Smooth muscle cell (in vitro differentiated cells): Measurements from ENCODE around the gene IL17RC. TPM values are rescaled to one million over a fixed set of nuclear protein-coding genes. Genes with fewer than 3 reads are reported as not detected.

Source experiments
- DNase-seq: peaks from one replicate; lab custom pipeline; 2025; ENCODE audit not compliant: unreplicated experiment; lab: John Stamatoyannopoulos, UW
- H2AFZ ChIP-seq: fragments of 200-600 bp; sonication (generic); 2 replicates; pipeline ENCODE4 v1.6.0; 2016; ENCODE audit warnings: antibody characterized with exemption, low read depth, mild to moderate bottlenecking
- H3F3A ChIP-seq: fragments of 200-600 bp; sonication (generic); 2 replicates; pipeline ENCODE4 v1.6.0; 2017; ENCODE audit warnings: antibody characterized with exemption, low read depth
- H3K27ac ChIP-seq: fragments of 200-600 bp; sonication (generic); 2 replicates; pipeline ENCODE4 v1.5.1; 2016; ENCODE audit warnings: low read depth, mild to moderate bottlenecking
- H3K27me3 ChIP-seq: fragments of 200-600 bp; sonication (generic); 2 replicates; pipeline ENCODE4 v1.6.1; 2016; ENCODE audit warnings: low read depth, mild to moderate bottlenecking
- H3K36me3 ChIP-seq: fragments of 200-600 bp; sonication (generic); 2 replicates; pipeline ENCODE4 v1.5.1; 2016; ENCODE audit warnings: low read depth
- H3K4me1 ChIP-seq: fragments of 200-600 bp; sonication (generic); 2 replicates; pipeline ENCODE4 v1.5.1; 2016; ENCODE audit warnings: low read depth
- H3K4me2 ChIP-seq: fragments of 200-600 bp; sonication (generic); 2 replicates; pipeline ENCODE4 v1.6.0; 2016; ENCODE audit warnings: mild to moderate bottlenecking
- H3K4me3 ChIP-seq: fragments of 200-600 bp; sonication (generic); 2 replicates; pipeline ENCODE4 v1.5.1; 2016; ENCODE audit warnings: mild to moderate bottlenecking
- H3K79me2 ChIP-seq: fragments of 200-600 bp; sonication (generic); 2 replicates; pipeline ENCODE4 v1.6.0; 2016; ENCODE audit warnings: low read depth, mild to moderate bottlenecking
- H3K9ac ChIP-seq: fragments of 200-600 bp; sonication (generic); 2 replicates; pipeline ENCODE4 v1.6.0; 2016; ENCODE audit warnings: low read depth
- H3K9me3 ChIP-seq: fragments of 200-600 bp; sonication (generic); replicated peaks from 2 replicates; pipeline ENCODE4 v1.5.1; 2016; ENCODE audit warnings: low read depth
- H4K20me1 ChIP-seq: fragments of 200-600 bp; sonication (generic); 2 replicates; pipeline ENCODE4 v1.6.0; 2016; ENCODE audit warnings: low read depth
- CTCF ChIP-seq: fragments of 200-600 bp; sonication (generic); IDR thresholded peaks from 2 replicates; pipeline ENCODE4 v1.5.1; 2017; ENCODE audit warnings: borderline replicate concordance, mild to moderate bottlenecking, antibody characterized with exemption; ENCODE audit not compliant: insufficient read depth, poor library complexity, severe bottlenecking
- WGBS: methylation state at CpG from one replicate; pipeline ENCODE4 v1.1.7; 2016; ENCODE audit warnings: low lambda C conversion rate; 5-methylcytosine and 5-hydroxymethylcytosine counted together
- polyA plus RNA-seq: library from polyadenylated mRNA; unstranded; fragments of >200 nt; fragmentation: Nextera tagmentation; extraction: Ambion mirVana; gene quantifications from 2 replicates; pipeline ENCODE4 v1.2.1, GENCODE V29; 2016
- total RNA-seq: library from RNA; depleted of rRNA; stranded (reverse); fragments of >200 nt; gene quantifications from 2 replicates; pipeline ENCODE4 v1.2.3, GENCODE V29; 2014

The IL17RC gene
- total and polyA plus RNA-seq, 2 experiments from 2014 or later = 36.7 to 37.3 TPM

GRCh38 chr3:9934235-9934621 lies 17.3 kb downstream of the IL17RC start:
- 41% methylated on average over 11 of the region's 11 CpGs for WGBS
- Histone ChIP-seq H3K9ac (peak overlapping the region; percentile 70), H3F3A (no peaks in the 10 kb centered on the region), H4K20me1 (no peaks in the 10 kb centered on the region), H3K4me1 (peaks cover 15% of the 10 kb centered on the region), H3K4me2 (peak overlapping the region; percentile 83), H3K9me3 (no peaks in the 10 kb centered on the region), H2AFZ (peak overlapping the region; percentile 83), H3K4me3 (peak overlapping the region; percentile 70), H3K36me3 (no peaks in the 10 kb centered on the region), H3K27me3 (no peaks in the 10 kb centered on the region), H3K27ac (no peak overlapping the region), H3K79me2 (no peaks in the 10 kb centered on the region)
- TF ChIP-seq CTCF = peak; percentile 4
- DNase-seq = no peak

- no peaks in the 10 kb centered on the region for H3K27me3 ChIP-seq
- no peaks in the 10 kb centered on the region for H3F3A ChIP-seq
- H3K79me2 ChIP-seq = no peaks in the 10 kb centered on the region
- H3K4me1 ChIP-seq = peaks cover 15% of the 10 kb centered on the region
- 92% methylated on average over 4 of the region's 4 CpGs for WGBS
- H3K36me3 ChIP-seq = no peaks in the 10 kb centered on the region
- H2AFZ ChIP-seq = no peak overlapping the region
- no peak for TF ChIP-seq CTCF
- H3K9ac ChIP-seq = no peak overlapping the region
- peak overlapping the region; percentile 70 for H3K4me3 ChIP-seq
- no peaks in the 10 kb centered on the region for H3K9me3 ChIP-seq
- DNase-seq = no peak
- H3K4me2 ChIP-seq = peak overlapping the region; percentile 83
- no peak overlapping the region for H3K27ac ChIP-seq
- H4K20me1 ChIP-seq = no peaks in the 10 kb centered on the region
These were observed 18.1 kb downstream of the IL17RC start for GRCh38 chr3:9934993-9935392.

- no peaks in the 10 kb centered on the region for H3K36me3 ChIP-seq
- H3K9ac ChIP-seq = no peak overlapping the region
- no peak overlapping the region for H3K4me2 ChIP-seq
- H3K27me3 ChIP-seq = no peaks in the 10 kb centered on the region
- WGBS = 98% methylated on average over 5 of the region's 5 CpGs
- H4K20me1 ChIP-seq = no peaks in the 10 kb centered on the region
- H3K4me3 ChIP-seq = no peak overlapping the region
- no peak for TF ChIP-seq CTCF
- no peaks in the 10 kb centered on the region for H3F3A ChIP-seq
- H3K79me2 ChIP-seq = no peaks in the 10 kb centered on the region
- H3K9me3 ChIP-seq = no peaks in the 10 kb centered on the region
- H2AFZ ChIP-seq = no peak overlapping the region
- no peak for DNase-seq
- no peak overlapping the region for H3K27ac ChIP-seq
- H3K4me1 ChIP-seq = peaks cover 15% of the 10 kb centered on the region
These were observed 19.1 kb downstream of the IL17RC start for GRCh38 chr3:9935966-9936510.
